A549 (cell line): ENCODE measurements around the gene JUP. TPM values are rescaled to one million over a fixed set of nuclear protein-coding genes. Genes with fewer than 3 reads are reported as not detected.

Experiments used
- ATAC-seq, 2 experiments: fragments of 200-7000 bp in 1 of 2; fragments of >200 bp in 1 of 2; cut with Nextera tagmentation in 1 of 2; cut with Tn5 transposase in 1 of 2; 3 replicates each; pipeline versions ENCODE4 v1.8.0 to v1.9.1; 2018 to 2020; ENCODE audit warnings: mild to moderate bottlenecking in 1 of 2, moderate library complexity in 1 of 2
- CTCF ChIA-PET: fragments of 300-600 bp; sonication (Branson Sonifier 250); formaldehyde crosslinking; extraction: SDS; loops from one replicate; lab custom pipeline; 2021; ENCODE audit warnings: antibody characterized with exemption, inconsistent platforms; lab: Yijun Ruan, JAX
- POLR2A ChIA-PET: fragments of 350-600 bp; formaldehyde crosslinking; extraction: SDS; loops from one replicate; lab custom pipeline; 2021; ENCODE audit warnings: antibody characterized with exemption, inconsistent platforms; lab: Yijun Ruan, JAX
- DNase-seq, 2 experiments: peaks; one replicate each; pipeline versions ENCODE4 v3.0.0 to v3.0.0-alpha.2; 2011 to 2016; ENCODE audit warnings: low read depth in 1 of 2, low spot score in 1 of 2
- FAIRE-seq: peaks from 2 replicates; lab custom pipeline; 2011; peaks lifted over from hg19 to GRCh38; lab: Jason Lieb, UNC
- H3K27ac ChIP-seq, 2 experiments: fragments of >200 bp; sonication (Bioruptor Twin); formaldehyde crosslinking; 3 replicates each; pipeline ENCODE4 v1.5.1; 2016 to 2017
- H3K4me1 ChIP-seq: fragments of >200 bp; sonication (Bioruptor Twin); formaldehyde crosslinking; 3 replicates; pipeline ENCODE4 v1.6.1; 2016
- H3K4me2 ChIP-seq: fragments of >200 bp; sonication (Bioruptor Twin); formaldehyde crosslinking; 3 replicates; pipeline ENCODE4 v1.6.1; 2016
- H3K4me3 ChIP-seq: fragments of >200 bp; sonication (Bioruptor Twin); formaldehyde crosslinking; 3 replicates; pipeline ENCODE4 v1.5.1; 2016
- H3K9me3 ChIP-seq: fragments of >200 bp; sonication (Bioruptor Twin); formaldehyde crosslinking; 3 replicates; pipeline ENCODE4 v1.6.1; 2016
- ATOH8 ChIP-seq: fragments of 250-450 bp; sonication (Bioruptor Pico); IDR thresholded peaks from 2 replicates; pipeline ENCODE4 v1.5.0; 2020; ENCODE audit warnings: low read depth, mild to moderate bottlenecking, moderate library complexity
- BCL3 ChIP-seq: fragments of >200 bp; sonication (Bioruptor Twin); formaldehyde crosslinking; IDR thresholded peaks from 3 replicates; pipeline ENCODE4 v1.6.1; 2016
- BHLHE40 ChIP-seq: IDR thresholded peaks from 2 replicates; pipeline ENCODE4 v1.6.1; 2012; ENCODE audit warnings: low read depth, low read length, inconsistent platforms
- CBX8 ChIP-seq: fragments of 200-600 bp; sonication (generic); IDR thresholded peaks from 2 replicates; pipeline ENCODE4 v1.6.1; 2016
- CHD4 ChIP-seq: fragments of 200-600 bp; sonication (generic); IDR thresholded peaks from 2 replicates; pipeline ENCODE4 v1.6.1; 2016; ENCODE audit warnings: antibody characterized with exemption, mild to moderate bottlenecking, borderline replicate concordance
- CTCF ChIP-seq: fragments of >200 bp; sonication (Bioruptor Twin); formaldehyde crosslinking; IDR thresholded peaks from 3 replicates; pipeline ENCODE4 v1.5.1; 2016
- FOXS1 ChIP-seq: fragments of 250-450 bp; sonication (Bioruptor Pico); IDR thresholded peaks from 2 replicates; pipeline ENCODE4 v1.5.0; 2020; ENCODE audit warnings: mild to moderate bottlenecking, moderate library complexity
- GATA3 ChIP-seq: IDR thresholded peaks from 2 replicates; pipeline ENCODE4 v1.6.1; 2012; ENCODE audit warnings: borderline replicate concordance
- HMGXB4 ChIP-seq: fragments of 250-450 bp; sonication (Bioruptor Pico); IDR thresholded peaks from 2 replicates; pipeline ENCODE4 v1.5.0; 2021; ENCODE audit warnings: mild to moderate bottlenecking, moderate library complexity, borderline replicate concordance
- HOXA7 ChIP-seq: fragments of 250-450 bp; sonication (Bioruptor Pico); IDR thresholded peaks from 2 replicates; pipeline ENCODE4 v1.5.0; 2020; ENCODE audit warnings: mild to moderate bottlenecking, moderate library complexity
- HOXB13 ChIP-seq: fragments of 250-450 bp; sonication (Bioruptor Pico); IDR thresholded peaks from 2 replicates; pipeline ENCODE4 v1.5.0; 2020; ENCODE audit warnings: low read depth, mild to moderate bottlenecking, moderate library complexity
- HOXB5 ChIP-seq: fragments of 250-450 bp; sonication (Bioruptor Pico); IDR thresholded peaks from 2 replicates; pipeline ENCODE4 v1.5.0; 2020; ENCODE audit warnings: mild to moderate bottlenecking, moderate library complexity
- JUN ChIP-seq, 2 experiments: fragments of >200 bp; sonication (Bioruptor Twin); formaldehyde crosslinking; IDR thresholded peaks; 2 replicates in 1 of 2; 3 replicates in 1 of 2; pipeline ENCODE4 v1.6.1; 2016 to 2017
- KDM1A ChIP-seq: fragments of 200-600 bp; sonication (generic); IDR thresholded peaks from 2 replicates; pipeline ENCODE4 v1.6.1; 2016; ENCODE audit warnings: low read depth, mild to moderate bottlenecking
- MAFK ChIP-seq: fragments of 450-650 bp; IDR thresholded peaks from 2 replicates; pipeline ENCODE4 v1.6.1; 2014; ENCODE audit not compliant: partially characterized antibody
- MAZ ChIP-seq: fragments of 150-350 bp; IDR thresholded peaks from 2 replicates; pipeline ENCODE4 v1.6.1; 2014; ENCODE audit warnings: antibody characterized with exemption, low read depth, low read length, borderline replicate concordance
- NR3C1 ChIP-seq: fragments of >200 bp; sonication (Bioruptor Twin); formaldehyde crosslinking; IDR thresholded peaks from 3 replicates; pipeline ENCODE4 v1.6.1; 2017
- PHF8 ChIP-seq: fragments of 200-600 bp; sonication (generic); IDR thresholded peaks from 2 replicates; pipeline ENCODE4 v1.6.1; 2016; ENCODE audit warnings: low read depth, mild to moderate bottlenecking, antibody characterized with exemption, moderate library complexity, borderline replicate concordance
- TFCP2L1 ChIP-seq: fragments of 250-450 bp; sonication (Bioruptor Pico); IDR thresholded peaks from 2 replicates; pipeline ENCODE4 v1.5.0; 2021; ENCODE audit warnings: mild to moderate bottlenecking
- TP53 ChIP-seq: fragments of 250-450 bp; sonication (Bioruptor Pico); IDR thresholded peaks from 2 replicates; pipeline ENCODE4 v1.5.0; 2021; ENCODE audit warnings: mild to moderate bottlenecking, moderate library complexity
- WGBS: methylation state at CpG from one replicate; pipeline ENCODE4 v1.1.6; 2017; ENCODE audit errors: missing lambda C conversion rate; 5-methylcytosine and 5-hydroxymethylcytosine counted together
- polyA plus RNA-seq, 4 experiments: library from polyadenylated mRNA; depleted of rRNA in 3 of 4; stranded (reverse); fragments of >200 nt; fragmentation: RNase III in 1 of 4; extraction: RNeasy Plus Mini Kit Qiagen cat#74134 plus additional on column Dnase treatment in 1 of 4; gene quantifications; 2 replicates in 3 of 4; 3 replicates in 1 of 4; pipeline ENCODE4 v1.2.3, GENCODE V29; 2011 to 2017
- TF ChIP-seq, protein P1 (sequence below): IDR thresholded peaks from 2 replicates; pipeline ENCODE4 v1.6.1; 2012
- TF ChIP-seq, protein P2 (sequence below): IDR thresholded peaks from 2 replicates; pipeline ENCODE4 v1.6.1; 2012

JUP gene
- polyA plus RNA-seq, 2 of the 4 experiments (the other 2 are of a cell fraction) = 54.8 to 107 TPM

GRCh38 chr17:41731836-41732235 is 54.7 kb downstream of the JUP start (continued):
- TF ChIP-seq BCL3 (no peak), CHD4 (no peak), BHLHE40 (no peak), PHF8 (no peak), NR3C1 (no peak), TP53 (no peak)
- TF ChIP-seq, protein P1, sequence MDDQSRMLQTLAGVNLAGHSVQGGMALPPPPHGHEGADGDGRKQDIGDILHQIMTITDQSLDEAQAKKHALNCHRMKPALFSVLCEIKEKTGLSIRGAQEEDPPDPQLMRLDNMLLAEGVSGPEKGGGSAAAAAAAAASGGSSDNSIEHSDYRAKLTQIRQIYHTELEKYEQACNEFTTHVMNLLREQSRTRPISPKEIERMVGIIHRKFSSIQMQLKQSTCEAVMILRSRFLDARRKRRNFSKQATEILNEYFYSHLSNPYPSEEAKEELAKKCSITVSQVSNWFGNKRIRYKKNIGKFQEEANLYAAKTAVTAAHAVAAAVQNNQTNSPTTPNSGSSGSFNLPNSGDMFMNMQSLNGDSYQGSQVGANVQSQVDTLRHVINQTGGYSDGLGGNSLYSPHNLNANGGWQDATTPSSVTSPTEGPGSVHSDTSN = no peak

DNA sequence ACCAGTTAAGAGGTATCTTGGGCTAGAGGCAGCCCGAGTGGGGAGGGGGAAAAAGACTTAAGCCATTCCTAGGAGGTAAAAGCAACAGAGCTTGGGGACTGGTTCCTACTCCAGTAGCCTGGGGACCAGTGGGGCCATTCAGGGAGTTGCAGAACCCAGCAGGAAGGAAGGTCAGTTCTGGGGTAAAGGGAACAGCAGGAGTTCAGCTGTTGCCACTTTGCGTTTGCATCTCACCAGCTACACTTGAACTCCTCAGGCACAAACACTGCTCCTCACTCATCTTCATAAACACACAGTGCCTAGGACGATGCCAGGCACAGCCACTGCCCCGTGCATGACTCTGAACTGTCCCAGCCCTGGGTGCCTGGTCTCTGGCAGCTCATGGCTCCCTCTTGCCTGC is 56.0 kb downstream of the JUP start:
- no peak overlapping the region for H3K27ac ChIP-seq
- no peak for DNase-seq
- H3K4me3 ChIP-seq = no peak overlapping the region
- ChIA-PET CTCF (interaction anchor here (0.6 to 96.0 kb wide), 10 partner anchors 9 to 1118 kb away, joined by 3 to 3262 read pairs (median 3); partner anchors contain the start of genes FKBP10, JUP and P3H4), POLR2A (no interaction called here)
- ATAC-seq = no peak
- WGBS = 40% methylated on average over 4 of the region's 4 CpGs
- H3K4me2 ChIP-seq = no peak overlapping the region
- FAIRE-seq = no peak
- no peak for TF ChIP-seq MAZ
- TF ChIP-seq MAFK = no peak
- no peaks in the 10 kb centered on the region for H3K9me3 ChIP-seq
- H3K4me1 ChIP-seq = peaks cover 9% of the 10 kb centered on the region; the same call in 1 of the 3 replicates

DNA sequence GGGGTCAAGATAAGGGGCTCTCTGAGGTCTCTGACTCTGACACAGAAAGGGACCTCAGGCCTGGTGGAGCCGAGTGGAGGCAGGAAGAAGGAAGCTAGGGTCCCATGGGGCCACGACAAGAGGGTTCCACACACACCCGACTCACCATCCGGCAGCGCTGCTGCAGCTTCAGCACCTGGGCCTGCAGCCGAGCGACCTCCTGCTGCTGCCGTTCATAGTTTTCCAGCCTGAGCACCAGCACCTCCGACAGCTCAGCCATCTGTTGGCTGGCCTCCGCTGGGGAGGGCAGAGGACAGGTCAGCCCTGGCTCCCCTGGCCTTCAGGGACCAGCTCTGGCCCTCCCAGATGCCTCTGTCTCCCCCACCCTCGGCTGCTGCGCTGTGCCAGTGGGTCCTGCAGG is 58.5 kb downstream of the JUP start:
- CTCF ChIA-PET = interaction anchor here (0.9 to 96.0 kb wide), 6 partner anchors 8 to 375 kb away, joined by 3 to 3262 read pairs (median 20); partner anchors contain the start of genes FKBP10, HAP1, JUP and P3H4
- 65% methylated on average over 12 of the region's 12 CpGs for WGBS
- DNase-seq (no peak), ATAC-seq (no peak), FAIRE-seq (no peak)
- no peak overlapping the region for H3K4me2 ChIP-seq
- TF ChIP-seq BCL3 (no peak), PHF8 (no peak), HOXB5 (CRISPR knock-in tag) (no peak), CTCF (no peak), GATA3 (no peak), HMGXB4 (CRISPR knock-in tag) (no peak), HOXA7 (CRISPR knock-in tag) (no peak), BHLHE40 (no peak), ATOH8 (CRISPR knock-in tag) (no peak), HOXB13 (CRISPR knock-in tag) (no peak), FOXS1 (CRISPR knock-in tag) (no peak), MAZ (no peak), CBX8 (no peak), NR3C1 (no peak), KDM1A (no peak), CHD4 (no peak), JUN (IDR thresholded peaks at IDR 0.05) (no peak), TFCP2L1 (CRISPR knock-in tag) (no peak), MAFK (no peak)
- TF ChIP-seq, protein P2, sequence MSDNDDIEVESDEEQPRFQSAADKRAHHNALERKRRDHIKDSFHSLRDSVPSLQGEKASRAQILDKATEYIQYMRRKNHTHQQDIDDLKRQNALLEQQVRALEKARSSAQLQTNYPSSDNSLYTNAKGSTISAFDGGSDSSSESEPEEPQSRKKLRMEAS = no peak
- H3K4me1 ChIP-seq = no peaks in the 10 kb centered on the region
- H3K9me3 ChIP-seq = no peaks in the 10 kb centered on the region
- POLR2A ChIA-PET = interaction anchor here (1.4 kb wide), 1 partner anchor 40 kb away, joined by 5 read pairs; the partner anchor contains the start of gene EIF1
- H3K4me3 ChIP-seq = no peak overlapping the region
- no peak overlapping the region for H3K27ac ChIP-seq
